Activated naive CD8-positive, alpha-beta T cell treated with anti-CD3 and anti-CD28 coated beads, Interleukin-2, amount 50 U/mL, for 24 hours (primary cell): ENCODE data around the gene DPYSL4.
A peak's percentile ranks its signal among the peaks of the same experiment; 100 is the strongest.

Source experiments
- ATAC-seq: fragments of 150-1000 bp; cut with Tn5 transposase; one replicate; pipeline ENCODE4 v1.10.0; 2021
- DNase-seq: peaks from one replicate; pipeline ENCODE4 v3.0.0; 2021
- H3K27ac Mint-ChIP-seq: one replicate; pipeline ENCODE4 v1.8.0; 2021; ENCODE audit warnings: mild to moderate bottlenecking, mixed read lengths
- H3K27me3 Mint-ChIP-seq: one replicate; pipeline ENCODE4 v1.8.0; 2021; ENCODE audit warnings: mixed read lengths
- H3K36me3 Mint-ChIP-seq: one replicate; pipeline ENCODE4 v1.8.0; 2021; ENCODE audit warnings: low read depth, mixed read lengths
- H3K4me1 Mint-ChIP-seq: one replicate; pipeline ENCODE4 v1.8.0; 2021; ENCODE audit warnings: mixed read lengths
- H3K4me3 Mint-ChIP-seq: one replicate; pipeline ENCODE4 v1.8.0; 2021; ENCODE audit warnings: mild to moderate bottlenecking, moderate library complexity, mixed read lengths
- H3K9me3 Mint-ChIP-seq: one replicate; pipeline ENCODE4 v1.8.0; 2021; ENCODE audit warnings: mixed read lengths

Gene DPYSL4

GRCh38 chr10:132223611-132224342, 37.0 kb downstream of the DPYSL4 start:
- no peak for ATAC-seq
- H3K4me3 Mint-ChIP-seq = no peak overlapping the region
- no peaks in the 10 kb centered on the region for H3K27me3 Mint-ChIP-seq
- peaks cover 11% of the 10 kb centered on the region for H3K36me3 Mint-ChIP-seq
- no peak for DNase-seq
- no peak overlapping the region for H3K27ac Mint-ChIP-seq
- peaks cover 1% of the 10 kb centered on the region for H3K4me1 Mint-ChIP-seq
- no peaks in the 10 kb centered on the region for H3K9me3 Mint-ChIP-seq

GRCh38 chr10:132224343-132225072, 37.8 kb downstream of the DPYSL4 start:
- Mint-ChIP-seq H3K9me3 (no peaks in the 10 kb centered on the region), H3K27me3 (no peaks in the 10 kb centered on the region), H3K36me3 (peaks cover 6% of the 10 kb centered on the region), H3K4me3 (no peak overlapping the region), H3K4me1 (peaks cover 6% of the 10 kb centered on the region), H3K27ac (no peak overlapping the region)
- no peak for ATAC-seq
- DNase-seq = no peak

- H3K4me3 Mint-ChIP-seq = no peak overlapping the region
- DNase-seq = no peak
- no peaks in the 10 kb centered on the region for H3K27me3 Mint-ChIP-seq
- peaks cover 10% of the 10 kb centered on the region for H3K4me1 Mint-ChIP-seq
- H3K36me3 Mint-ChIP-seq = peaks cover 6% of the 10 kb centered on the region
- H3K27ac Mint-ChIP-seq = no peak overlapping the region
- no peak for ATAC-seq
- H3K9me3 Mint-ChIP-seq = no peaks in the 10 kb centered on the region
Measured at GRCh38 chr10:132225073-132225848, 38.5 kb downstream of the DPYSL4 start.

- DNase-seq = no peak
- H3K4me1 Mint-ChIP-seq = peaks cover 12% of the 10 kb centered on the region
Measured at GRCh38 chr10:132225849-132226205, 39.1 kb downstream of the DPYSL4 start.

GRCh38 chr10:132226586-132227405, 40.0 kb downstream of the DPYSL4 start:
- Mint-ChIP-seq H3K27me3 (no peaks in the 10 kb centered on the region), H3K4me1 (peaks cover 21% of the 10 kb centered on the region), H3K9me3 (no peaks in the 10 kb centered on the region), H3K4me3 (no peak overlapping the region), H3K27ac (no peak overlapping the region), H3K36me3 (peaks cover 3% of the 10 kb centered on the region)
- ATAC-seq (no peak), DNase-seq (no peak)

More at GRCh38 chr10:132225849-132226205, 39.1 kb downstream of the DPYSL4 start:
- Mint-ChIP-seq H3K36me3 (peaks cover 3% of the 10 kb centered on the region), H3K27ac (no peak overlapping the region), H3K4me3 (no peak overlapping the region), H3K27me3 (no peaks in the 10 kb centered on the region), H3K9me3 (no peaks in the 10 kb centered on the region)
- ATAC-seq = no peak

- H3K4me1 Mint-ChIP-seq = peaks cover 32% of the 10 kb centered on the region
- H3K9me3 Mint-ChIP-seq = no peaks in the 10 kb centered on the region
- H3K27me3 Mint-ChIP-seq = no peaks in the 10 kb centered on the region
- H3K4me3 Mint-ChIP-seq = no peak overlapping the region
- peaks cover 3% of the 10 kb centered on the region for H3K36me3 Mint-ChIP-seq
- ATAC-seq (no peak), DNase-seq (no peak)
- no peak overlapping the region for H3K27ac Mint-ChIP-seq
Measured at GRCh38 chr10:132227851-132228390, 41.2 kb downstream of the DPYSL4 start.

- H3K9me3 Mint-ChIP-seq = no peaks in the 10 kb centered on the region
- H3K27me3 Mint-ChIP-seq = no peaks in the 10 kb centered on the region
- ATAC-seq (no peak), DNase-seq (no peak)
- no peak overlapping the region for H3K27ac Mint-ChIP-seq
- H3K36me3 Mint-ChIP-seq = peaks cover 3% of the 10 kb centered on the region
- H3K4me3 Mint-ChIP-seq = no peak overlapping the region
- H3K4me1 Mint-ChIP-seq = peaks cover 36% of the 10 kb centered on the region
Measured at GRCh38 chr10:132228616-132229015, 41.9 kb downstream of the DPYSL4 start.

- Mint-ChIP-seq H3K4me1 (peaks cover 35% of the 10 kb centered on the region), H3K27me3 (no peaks in the 10 kb centered on the region), H3K9me3 (no peaks in the 10 kb centered on the region), H3K27ac (no peak overlapping the region), H3K4me3 (no peak overlapping the region), H3K36me3 (peaks cover 3% of the 10 kb centered on the region)
- no peak for ATAC-seq
- no peak for DNase-seq
Measured at GRCh38 chr10:132229096-132229495, 42.3 kb downstream of the DPYSL4 start.

GRCh38 chr10:132229834-132230556, 43.2 kb downstream of the DPYSL4 start:
- Mint-ChIP-seq H3K36me3 (peaks cover 3% of the 10 kb centered on the region), H3K4me3 (peak overlapping the region; percentile 71), H3K27ac (peak overlapping the region; percentile 85), H3K27me3 (no peaks in the 10 kb centered on the region), H3K9me3 (no peaks in the 10 kb centered on the region), H3K4me1 (peaks cover 35% of the 10 kb centered on the region)
- ATAC-seq (peak; percentile 68), DNase-seq (peak; percentile 60)

- DNase-seq = no peak
- H3K27me3 Mint-ChIP-seq = no peaks in the 10 kb centered on the region
- peaks cover 35% of the 10 kb centered on the region for H3K4me1 Mint-ChIP-seq
- no peaks in the 10 kb centered on the region for H3K9me3 Mint-ChIP-seq
- H3K36me3 Mint-ChIP-seq = peaks cover 3% of the 10 kb centered on the region
- no peak for ATAC-seq
- peak overlapping the region; percentile 85 for H3K27ac Mint-ChIP-seq
- no peak overlapping the region for H3K4me3 Mint-ChIP-seq
Measured at GRCh38 chr10:132230557-132231210, 43.9 kb downstream of the DPYSL4 start.

GRCh38 chr10:132231656-132232022, 44.9 kb downstream of the DPYSL4 start:
- Mint-ChIP-seq H3K4me1 (peaks cover 35% of the 10 kb centered on the region), H3K27ac (no peak overlapping the region), H3K9me3 (no peaks in the 10 kb centered on the region), H3K36me3 (peaks cover 3% of the 10 kb centered on the region), H3K4me3 (peak overlapping the region; percentile 61), H3K27me3 (no peaks in the 10 kb centered on the region)
- ATAC-seq (no peak), DNase-seq (no peak)

- peaks cover 35% of the 10 kb centered on the region for H3K4me1 Mint-ChIP-seq
- H3K4me3 Mint-ChIP-seq = peak overlapping the region; percentile 61
- H3K36me3 Mint-ChIP-seq = peaks cover 2% of the 10 kb centered on the region
- no peaks in the 10 kb centered on the region for H3K9me3 Mint-ChIP-seq
- H3K27ac Mint-ChIP-seq = peak overlapping the region; percentile 75
- ATAC-seq (peak; percentile 25), DNase-seq (peak; percentile 45)
- H3K27me3 Mint-ChIP-seq = no peaks in the 10 kb centered on the region
Measured at GRCh38 chr10:132232023-132232951, 45.5 kb downstream of the DPYSL4 start.
